ENCODE measurements around the gene FBXO21.

DNA sequence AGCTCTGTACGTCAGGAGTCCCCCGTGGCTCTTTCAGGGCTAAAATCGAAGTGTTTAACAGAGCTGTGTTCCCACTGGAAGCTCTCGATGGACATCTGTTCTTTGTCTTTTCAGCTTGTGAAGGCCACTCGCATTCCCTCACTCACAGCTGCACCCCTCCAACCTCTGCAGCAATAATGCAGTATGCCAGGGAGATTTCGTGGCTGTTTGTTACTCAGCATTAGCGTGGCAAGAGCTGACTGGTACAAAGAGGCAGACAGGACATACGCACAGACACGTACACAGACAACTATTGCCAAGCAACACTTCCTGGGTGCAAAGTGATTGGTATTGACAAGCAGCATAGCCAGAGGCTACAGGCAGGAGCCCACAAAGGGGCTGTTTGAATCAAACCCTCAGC is 11.8 kb upstream of the FBXO21 start:
- TF ChIP-seq ZNF114 (CRISPR knock-in tag; IDR thresholded peaks at IDR 0.05): no peak
- TF ChIP-seq, protein P1, sequence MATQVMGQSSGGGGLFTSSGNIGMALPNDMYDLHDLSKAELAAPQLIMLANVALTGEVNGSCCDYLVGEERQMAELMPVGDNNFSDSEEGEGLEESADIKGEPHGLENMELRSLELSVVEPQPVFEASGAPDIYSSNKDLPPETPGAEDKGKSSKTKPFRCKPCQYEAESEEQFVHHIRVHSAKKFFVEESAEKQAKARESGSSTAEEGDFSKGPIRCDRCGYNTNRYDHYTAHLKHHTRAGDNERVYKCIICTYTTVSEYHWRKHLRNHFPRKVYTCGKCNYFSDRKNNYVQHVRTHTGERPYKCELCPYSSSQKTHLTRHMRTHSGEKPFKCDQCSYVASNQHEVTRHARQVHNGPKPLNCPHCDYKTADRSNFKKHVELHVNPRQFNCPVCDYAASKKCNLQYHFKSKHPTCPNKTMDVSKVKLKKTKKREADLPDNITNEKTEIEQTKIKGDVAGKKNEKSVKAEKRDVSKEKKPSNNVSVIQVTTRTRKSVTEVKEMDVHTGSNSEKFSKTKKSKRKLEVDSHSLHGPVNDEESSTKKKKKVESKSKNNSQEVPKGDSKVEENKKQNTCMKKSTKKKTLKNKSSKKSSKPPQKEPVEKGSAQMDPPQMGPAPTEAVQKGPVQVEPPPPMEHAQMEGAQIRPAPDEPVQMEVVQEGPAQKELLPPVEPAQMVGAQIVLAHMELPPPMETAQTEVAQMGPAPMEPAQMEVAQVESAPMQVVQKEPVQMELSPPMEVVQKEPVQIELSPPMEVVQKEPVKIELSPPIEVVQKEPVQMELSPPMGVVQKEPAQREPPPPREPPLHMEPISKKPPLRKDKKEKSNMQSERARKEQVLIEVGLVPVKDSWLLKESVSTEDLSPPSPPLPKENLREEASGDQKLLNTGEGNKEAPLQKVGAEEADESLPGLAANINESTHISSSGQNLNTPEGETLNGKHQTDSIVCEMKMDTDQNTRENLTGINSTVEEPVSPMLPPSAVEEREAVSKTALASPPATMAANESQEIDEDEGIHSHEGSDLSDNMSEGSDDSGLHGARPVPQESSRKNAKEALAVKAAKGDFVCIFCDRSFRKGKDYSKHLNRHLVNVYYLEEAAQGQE (IDR thresholded peaks at IDR 0.05; ENCODE audit: unreplicated experiment): no peak
- no peak for TF ChIP-seq POLR2AphosphoS5 (IDR thresholded peaks at IDR 0.05; ENCODE audit: low read depth)
